ENCODE results near the gene HNRNPF.

HNRNPF gene

GRCh38 chr10:43374194-43374593 is 34.8 kb downstream of the HNRNPF start:
- no peak for TF ChIP-seq CTCF (IDR thresholded peaks at IDR 0.05; ENCODE audit: low read depth, low read length)
- no peak overlapping the region for H3K4me3 ChIP-seq (replicated peaks in 1 of 2; ENCODE audit: low read depth in 2 of 2, low read length in 2 of 2)
- no peak for DNase-seq (ENCODE audit: low read depth in 2 of 2)

GRCh38 chr10:43373461-43373860 is 35.5 kb downstream of the HNRNPF start:
- no peak for TF ChIP-seq CTCF (IDR thresholded peaks at IDR 0.05; ENCODE audit: low read depth, low read length)
- no peak for DNase-seq (ENCODE audit: low read depth in 2 of 2)
- H3K4me3 ChIP-seq (replicated peaks in 1 of 2; ENCODE audit: low read depth in 2 of 2, low read length in 2 of 2), result no peak overlapping the region

GRCh38 chr10:43372765-43373361 is 36.1 kb downstream of the HNRNPF start:
- no peak for DNase-seq (ENCODE audit: low read depth in 2 of 2)
- H3K4me3 ChIP-seq (replicated peaks in 1 of 2; ENCODE audit: low read depth in 2 of 2, low read length in 2 of 2), result no peak overlapping the region
- TF ChIP-seq CTCF (IDR thresholded peaks at IDR 0.05; ENCODE audit: low read depth, low read length), result no peak

GRCh38 chr10:43371418-43371817 is 37.6 kb downstream of the HNRNPF start, which contains the start of gene FXYD4:
TSS of gene FXYD4 (plus strand) at chr10:43371636. CDS start at chr10:43373747, 2,111 bp downstream.
- DNase-seq (ENCODE audit: low read depth in 2 of 2), result no peak
- no peak for TF ChIP-seq CTCF (IDR thresholded peaks at IDR 0.05; ENCODE audit: low read depth, low read length)
- H3K4me3 ChIP-seq (replicated peaks in 1 of 2; ENCODE audit: low read depth in 2 of 2, low read length in 2 of 2), result no peak within 1 kb of the TSS

- H3K4me3 ChIP-seq (replicated peaks in 1 of 2; ENCODE audit: low read depth in 2 of 2, low read length in 2 of 2), result no peak overlapping the region
- no peak for DNase-seq (ENCODE audit: low read depth in 2 of 2)
- no peak for TF ChIP-seq CTCF (IDR thresholded peaks at IDR 0.05; ENCODE audit: low read depth, low read length)
Measured at GRCh38 chr10:43370671-43371215, 38.2 kb downstream of the HNRNPF start.

GRCh38 chr10:43369921-43370320 is 39.1 kb downstream of the HNRNPF start:
- TF ChIP-seq CTCF (IDR thresholded peaks at IDR 0.05; ENCODE audit: low read depth, low read length), result no peak
- no peak overlapping the region for H3K4me3 ChIP-seq (replicated peaks in 1 of 2; ENCODE audit: low read depth in 2 of 2, low read length in 2 of 2)
- no peak for DNase-seq (ENCODE audit: low read depth in 2 of 2)

- TF ChIP-seq CTCF (IDR thresholded peaks at IDR 0.05; ENCODE audit: low read depth, low read length), result no peak
Measured at GRCh38 chr10:43365001-43365400, 44.0 kb downstream of the HNRNPF start.

More at GRCh38 chr10:43365001-43365400, 44.0 kb downstream of the HNRNPF start:
- no peak overlapping the region for H3K4me3 ChIP-seq (replicated peaks in 1 of 2; ENCODE audit: low read depth in 2 of 2, low read length in 2 of 2)
- DNase-seq (ENCODE audit: low read depth in 2 of 2), result no peak

Measured in cardiac fibroblast (primary cell).